Common myeloid progenitor, CD34-positive (primary cell): ENCODE data around the gene CCT2. TPM values are rescaled to one million over a fixed set of nuclear protein-coding genes. Genes with fewer than 3 reads are reported as not detected.

Source experiments
- CTCF ChIA-PET: fragments of 350-600 bp; sonication (Branson Sonifier 250); formaldehyde crosslinking; loops from one replicate; lab custom pipeline; 2021; ENCODE audit warnings: antibody characterized with exemption; lab: Charles Lee
- POLR2A ChIA-PET: fragments of 350-600 bp; sonication (Branson Sonifier 250); formaldehyde crosslinking; loops from one replicate; lab custom pipeline; 2021; ENCODE audit warnings: antibody characterized with exemption; lab: Charles Lee
- DNase-seq, 3 donors: peaks; one replicate each; pipeline versions ENCODE4 v3.0.0 to v3.0.0-alpha.2; 2013
- H3K27ac ChIP-seq, 2 experiments: 1 replicate in 1 of 2; 2 replicates in 1 of 2; pipeline ENCODE4 v1.7.0; 2013; ENCODE audit warnings: inconsistent platforms in 2 of 2, low read length in 2 of 2, mild to moderate bottlenecking in 2 of 2, low read depth in 1 of 2, moderate library complexity in 1 of 2; ENCODE audit not compliant: severe bottlenecking in 2 of 2, insufficient read depth in 1 of 2, poor library complexity in 1 of 2
- H3K27me3 ChIP-seq, 5 experiments: replicated peaks in 2 of 5; 1 replicate in 3 of 5; 2 replicates in 2 of 5; pipeline versions ENCODE4 v1.6.1 to v1.7.0; 2013; ENCODE audit warnings: low read length in 4 of 5, mild to moderate bottlenecking in 2 of 5, moderate library complexity in 2 of 5, inconsistent platforms in 1 of 5; ENCODE audit not compliant: insufficient read depth in 5 of 5, control insufficient read depth in 4 of 5
- H3K36me3 ChIP-seq, 4 experiments: 1 replicate in 2 of 4; 2 replicates in 2 of 4; pipeline versions ENCODE4 v1.6.1 to v1.7.0; 2013; ENCODE audit warnings: low read length in 3 of 4, control low read depth in 1 of 4, mild to moderate bottlenecking in 1 of 4; ENCODE audit not compliant: control insufficient read depth in 4 of 4, insufficient read depth in 4 of 4
- H3K4me1 ChIP-seq, 4 experiments: 1 replicate in 3 of 4; 2 replicates in 1 of 4; pipeline versions ENCODE4 v1.6.1 to v1.7.1; 2013; ENCODE audit warnings: low read length in 3 of 4, mild to moderate bottlenecking in 3 of 4, control low read depth in 1 of 4, inconsistent platforms in 1 of 4, moderate library complexity in 1 of 4; ENCODE audit not compliant: control insufficient read depth in 4 of 4, insufficient read depth in 4 of 4; ENCODE audit errors: control extremely low read depth in 1 of 4
- H3K4me3 ChIP-seq, 7 experiments: 1 replicate in 4 of 7; 2 replicates in 3 of 7; pipeline versions ENCODE4 v1.5.1 to v1.7.0; 2013; ENCODE audit warnings: mild to moderate bottlenecking in 7 of 7, low read length in 6 of 7, moderate library complexity in 6 of 7, inconsistent platforms in 2 of 7, low read depth in 2 of 7, control low read depth in 1 of 7; ENCODE audit not compliant: insufficient read depth in 4 of 7, control insufficient read depth in 1 of 7; ENCODE audit errors: extremely low read depth in 1 of 7
- H3K9me3 ChIP-seq, 5 experiments: 1 replicate in 4 of 5; 2 replicates in 1 of 5; pipeline versions ENCODE4 v1.6.1 to v1.7.1; 2013; ENCODE audit warnings: low read length in 4 of 5, mild to moderate bottlenecking in 2 of 5, inconsistent platforms in 1 of 5, low read depth in 1 of 5, moderate library complexity in 1 of 5; ENCODE audit not compliant: control insufficient read depth in 4 of 5, insufficient read depth in 2 of 5; ENCODE audit errors: control extremely low read depth in 1 of 5
- WGBS: methylation state at CpG from one replicate; pipeline ENCODE4 v1.1.5; 2013; ENCODE audit not compliant: insufficient coverage; 5-methylcytosine and 5-hydroxymethylcytosine counted together
- polyA plus RNA-seq: library from polyadenylated mRNA; unstranded; fragments of 120-200 nt; gene quantifications from one replicate; pipeline ENCODE4 v1.2.1, GENCODE V29; 2013

CCT2 gene
- 292 TPM for polyA plus RNA-seq

- CTCF ChIA-PET = interaction anchor here (0.8 to 1.4 kb wide), 3 partner anchors 15 to 153 kb away, joined by 3 to 4 read pairs (median 3); partner anchors contain the start of gene RAB3IP
- H3K27ac ChIP-seq = peak within 1 kb of the TSS; percentile 94 to 97
- under 1% methylated on average over 59 of the region's 63 CpGs for WGBS
Observed at GRCh38 chr12:69585189-69586062, at the start of gene CCT2. Gene CCT2, plus strand, starts transcription at chr12:69585459. Its CDS starts 63 bp downstream, at chr12:69585522.

DNA sequence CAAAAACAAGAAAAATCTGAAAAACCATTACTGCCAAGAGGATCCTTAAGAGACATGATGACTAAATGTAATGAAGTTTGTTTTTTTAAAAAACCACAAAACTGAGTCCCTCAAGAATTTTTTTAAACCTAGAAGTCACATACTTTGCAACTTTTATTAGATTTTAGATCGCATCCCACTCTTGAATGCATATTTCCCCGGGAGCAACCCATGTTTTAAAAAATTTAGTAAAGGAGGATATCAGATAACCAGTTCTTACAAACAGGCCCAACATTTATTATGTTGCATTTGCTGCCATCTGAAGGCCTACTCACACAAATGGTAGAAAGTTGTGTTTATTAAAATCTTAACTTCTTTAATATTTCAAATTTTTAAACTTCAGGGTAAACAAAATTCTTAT is 44.3 kb upstream of the CCT2 start:
- DNase-seq = no peak

More at GRCh38 chr12:69585189-69586062, at the start of gene CCT2:
- Histone ChIP-seq H3K36me3 (peaks cover 7 to 37% (median 32%) of the 10 kb centered on the region in 4 experiments), H3K4me3 (peak within 1 kb of the TSS; percentile 64 to 100 (median 99)), H3K27me3 (no peaks in the 10 kb centered on the region), H3K9me3 (no peaks in the 10 kb centered on the region), H3K4me1 (peaks cover 6 to 11% (median 8%) of the 10 kb centered on the region in 4 experiments)
- DNase-seq = peak; percentile 97 to 98 (median 98)
- POLR2A ChIA-PET = interaction anchor here (0.8 kb wide), 1 partner anchor 14 kb away, joined by 4 read pairs; no protein-coding TSS in a partner anchor

GRCh38 chr12:69544087-69544486 is 41.2 kb upstream of the CCT2 start:
- POLR2A ChIA-PET = interaction anchor here (0.7 kb wide), 1 partner anchor 156 kb away, joined by 4 read pairs; no protein-coding TSS in a partner anchor
- CTCF ChIA-PET = interaction anchor here (1.6 to 2.2 kb wide), 2 partner anchors 21 to 27 kb away, joined by 5 to 6 read pairs; no protein-coding TSS in a partner anchor

More for the DNA sequence above, 44.3 kb upstream of the CCT2 start:
- H3K4me1 ChIP-seq = no peaks in the 10 kb centered on the region
- H3K36me3 ChIP-seq = peaks cover 0 to 20% (median 3%) of the 10 kb centered on the region in 4 experiments
- no peak overlapping the region for H3K27ac ChIP-seq
- H3K4me3 ChIP-seq = no peak overlapping the region
- H3K9me3 ChIP-seq = peaks cover 0 to 14% (median 4%) of the 10 kb centered on the region in 5 experiments
- POLR2A ChIA-PET = no interaction called here
- CTCF ChIA-PET = no interaction called here
- WGBS = no CpG with 5 or more reads among the region's 2 CpGs
- H3K27me3 ChIP-seq = no peaks in the 10 kb centered on the region

DNA sequence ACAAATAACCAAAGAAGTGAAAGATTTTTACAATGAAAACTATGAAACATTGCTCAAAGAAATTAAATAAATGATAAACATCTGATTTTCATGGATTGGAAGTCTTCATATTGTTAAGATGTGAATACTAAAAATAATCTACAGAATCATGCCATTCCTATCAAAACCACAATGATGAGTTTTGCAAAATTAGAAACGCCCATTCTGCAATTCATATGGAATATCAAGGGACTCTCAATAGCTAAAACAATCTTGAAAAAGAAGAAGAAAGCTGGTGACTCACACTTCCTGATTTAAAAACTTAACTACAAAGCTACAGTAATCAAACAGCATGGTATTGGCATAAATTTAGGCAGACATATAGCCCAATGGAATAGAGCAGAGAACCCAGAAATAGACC is 40.2 kb upstream of the CCT2 start:
- Histone ChIP-seq H3K4me3 (no peak overlapping the region), H3K4me1 (no peaks in the 10 kb centered on the region), H3K36me3 (peaks cover 0 to 18% (median 2%) of the 10 kb centered on the region in 4 experiments), H3K27ac (no peak overlapping the region), H3K9me3 (peaks cover 0 to 14% (median 4%) of the 10 kb centered on the region in 5 experiments), H3K27me3 (no peaks in the 10 kb centered on the region)
- no CpG with 5 or more reads among the region's 1 CpG for WGBS
- DNase-seq = no peak
- CTCF ChIA-PET = no interaction called here
- POLR2A ChIA-PET = no interaction called here

More at GRCh38 chr12:69544087-69544486, 41.2 kb upstream of the CCT2 start:
- no peaks in the 10 kb centered on the region for H3K4me1 ChIP-seq
- H3K27ac ChIP-seq = no peak overlapping the region
- peak in 1 of 3 donors; percentile 7 for DNase-seq
- peaks cover 0 to 14% (median 4%) of the 10 kb centered on the region in 5 experiments for H3K9me3 ChIP-seq
- WGBS = no CpG with 5 or more reads among the region's 1 CpG
- H3K27me3 ChIP-seq = no peaks in the 10 kb centered on the region
- no peak overlapping the region for H3K4me3 ChIP-seq
- peaks cover 0 to 20% (median 3%) of the 10 kb centered on the region in 4 experiments for H3K36me3 ChIP-seq

DNA sequence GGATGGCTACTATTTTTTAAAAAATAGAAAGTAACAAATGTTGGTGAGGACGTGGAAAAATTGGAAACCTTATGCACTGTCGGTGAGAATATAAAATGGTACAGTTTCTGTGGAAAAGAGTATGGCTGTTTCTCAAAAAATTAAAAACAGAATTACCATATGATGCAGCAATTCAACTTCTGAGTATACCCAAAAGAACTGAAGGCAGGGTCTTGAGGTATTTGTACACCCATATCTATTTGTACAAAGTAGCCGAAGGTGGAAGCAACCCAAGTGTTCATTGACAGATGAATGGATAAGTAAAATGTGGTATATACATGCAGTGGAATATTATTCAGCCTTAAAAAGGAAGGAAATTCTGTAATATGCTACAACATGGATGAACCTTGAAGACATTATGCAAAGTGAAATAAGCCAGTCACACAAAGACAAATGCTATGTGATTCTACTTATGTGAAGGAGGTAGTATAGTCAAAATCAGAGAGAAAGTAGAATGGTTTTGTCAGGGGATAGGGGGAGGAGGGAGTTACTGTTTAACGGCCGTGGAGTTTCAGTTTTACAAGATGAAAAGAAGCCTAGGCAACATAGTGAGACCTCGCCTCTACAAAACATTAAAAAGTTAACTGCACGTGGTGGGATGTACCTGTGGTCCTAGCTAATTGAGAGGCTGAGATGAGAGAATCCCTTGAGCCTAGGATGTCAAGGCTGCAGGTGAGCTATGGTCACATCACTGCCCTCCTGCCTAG is 38.4 kb upstream of the CCT2 start:
- WGBS = 76% methylated on average over 4 of the region's 7 CpGs
- no peaks in the 10 kb centered on the region for H3K27me3 ChIP-seq
- H3K4me3 ChIP-seq = no peak overlapping the region
- no peak for DNase-seq
- ChIA-PET POLR2A (no interaction called here), CTCF (no interaction called here)
- H3K4me1 ChIP-seq = no peaks in the 10 kb centered on the region
- H3K9me3 ChIP-seq = peaks cover 0 to 14% (median 4%) of the 10 kb centered on the region in 5 experiments
- H3K36me3 ChIP-seq = peaks cover 0 to 13% (median 1%) of the 10 kb centered on the region in 4 experiments
- H3K27ac ChIP-seq = no peak overlapping the region

GRCh38 chr12:69548687-69549086 is 36.6 kb upstream of the CCT2 start:
- no peak for DNase-seq
- no peak overlapping the region for H3K27ac ChIP-seq
- peaks cover 0 to 7% (median under 1%) of the 10 kb centered on the region in 4 experiments for H3K36me3 ChIP-seq
- ChIA-PET CTCF (no interaction called here), POLR2A (no interaction called here)
- no peaks in the 10 kb centered on the region for H3K27me3 ChIP-seq
- peaks cover 0 to 6% (median 0%) of the 10 kb centered on the region in 5 experiments for H3K9me3 ChIP-seq
- no peak overlapping the region for H3K4me3 ChIP-seq
- no peaks in the 10 kb centered on the region for H3K4me1 ChIP-seq
